Ishikawa (cell line): ENCODE data around the gene MAP3K9.

Experiments used
- CEBPB ChIP-seq: IDR thresholded peaks from 2 replicates; pipeline ENCODE4 v1.6.1; 2012
- CREB1 ChIP-seq: IDR thresholded peaks from 2 replicates; pipeline ENCODE4 v1.6.1; 2012; ENCODE audit warnings: low read depth
- EGR1 ChIP-seq: IDR thresholded peaks from 2 replicates; pipeline ENCODE4 v1.6.1; 2012
- EP300 ChIP-seq: IDR thresholded peaks from 2 replicates; pipeline ENCODE4 v1.6.1; 2012; ENCODE audit warnings: borderline replicate concordance
- FOXM1 ChIP-seq: IDR thresholded peaks from 2 replicates; pipeline ENCODE4 v1.6.1; 2012; ENCODE audit warnings: low read depth, borderline replicate concordance
- NFIC ChIP-seq: IDR thresholded peaks from 2 replicates; pipeline ENCODE4 v1.6.1; 2012
- RAD21 ChIP-seq: IDR thresholded peaks from 2 replicates; pipeline ENCODE4 v1.6.1; 2012; ENCODE audit warnings: low read depth
- TAF1 ChIP-seq: IDR thresholded peaks from 2 replicates; pipeline ENCODE4 v1.6.1; 2012; ENCODE audit warnings: low read depth, mild to moderate bottlenecking
- TCF12 ChIP-seq: IDR thresholded peaks from 2 replicates; pipeline ENCODE4 v1.6.1; 2012; ENCODE audit warnings: low read depth
- TEAD4 ChIP-seq: IDR thresholded peaks from 2 replicates; pipeline ENCODE4 v1.6.1; 2012
- YY1 ChIP-seq: IDR thresholded peaks from 2 replicates; pipeline ENCODE4 v1.6.1; 2012; ENCODE audit warnings: low read depth
- ZBTB7A ChIP-seq: IDR thresholded peaks from 2 replicates; pipeline ENCODE4 v1.6.1; 2012; ENCODE audit warnings: low read depth
- TF ChIP-seq, protein P1 (sequence below): IDR thresholded peaks from 2 replicates; pipeline ENCODE4 v1.6.1; 2012
- TF ChIP-seq, protein P2 (sequence below): IDR thresholded peaks from 2 replicates; pipeline ENCODE4 v1.6.1; 2012
- TF ChIP-seq, protein P3 (sequence below): IDR thresholded peaks from 2 replicates; pipeline ENCODE4 v1.6.1; 2012; ENCODE audit warnings: low read depth, mild to moderate bottlenecking

The MAP3K9 gene

DNA sequence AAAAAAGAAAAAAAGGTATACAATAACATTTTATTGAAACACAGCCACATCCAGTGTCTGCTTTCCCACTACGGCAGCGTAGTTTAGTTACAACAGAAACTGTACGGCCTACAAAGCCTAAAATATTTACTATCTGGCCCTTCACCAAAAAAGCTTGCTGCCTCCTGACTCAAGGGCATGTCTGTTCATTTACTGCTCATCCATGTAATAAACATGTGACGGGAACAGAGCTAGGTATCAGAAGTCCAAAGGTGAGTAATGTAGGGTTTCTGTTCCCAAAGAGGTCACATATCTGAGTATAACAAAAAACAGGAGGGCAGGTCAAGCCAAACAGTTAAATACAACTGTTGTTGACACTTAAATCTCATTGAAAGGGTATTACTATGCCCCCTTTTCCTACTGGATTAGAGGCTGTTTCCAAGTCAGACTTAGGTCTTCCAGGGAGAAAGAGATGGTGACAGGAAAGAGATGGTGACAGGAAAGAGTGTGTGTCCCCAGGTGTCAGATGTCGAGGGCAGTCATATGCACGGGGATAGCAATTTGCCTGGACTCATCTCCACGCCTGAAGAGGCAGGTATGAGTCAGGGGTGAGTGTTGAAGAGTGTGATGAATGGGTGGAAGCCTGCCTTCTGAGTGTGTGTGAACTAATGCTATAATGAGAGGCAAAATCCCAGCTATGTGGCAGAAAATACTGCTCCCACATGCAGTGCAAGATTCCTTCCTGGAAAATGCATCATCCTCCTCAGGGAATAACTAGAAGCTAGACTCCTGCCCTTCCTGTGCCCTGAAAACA is 77.7 kb downstream of the MAP3K9 start:
- no peak for TF ChIP-seq NFIC
- no peak for TF ChIP-seq TEAD4
- no peak for TF ChIP-seq TCF12
- no peak for TF ChIP-seq EGR1
- TF ChIP-seq TAF1, result no peak
- TF ChIP-seq RAD21, result no peak
- TF ChIP-seq FOXM1, result no peak

DNA sequence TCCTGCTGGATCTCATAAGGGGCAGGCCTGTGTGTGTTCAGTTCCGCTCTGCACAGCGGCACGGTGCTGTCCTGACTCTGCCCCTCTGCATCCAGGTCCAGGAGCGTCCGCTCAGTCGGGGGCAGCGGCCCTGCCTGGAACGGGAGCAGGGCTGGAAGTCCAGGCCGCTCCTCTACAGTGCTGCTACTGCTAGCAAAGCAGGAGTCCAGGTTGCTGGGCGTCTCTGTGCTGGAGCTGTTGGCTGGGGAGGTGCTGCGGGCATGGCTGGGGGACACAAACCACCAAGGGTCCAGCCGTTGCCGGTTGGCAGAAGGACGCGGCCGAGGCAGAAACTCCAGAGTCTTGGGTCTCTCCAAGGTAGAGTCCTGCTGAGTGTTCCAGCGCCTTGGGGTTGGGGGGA is 78.9 kb downstream of the MAP3K9 start:
- TF ChIP-seq TEAD4 (no peak), TAF1 (no peak), EP300 (no peak), CREB1 (no peak), CEBPB (no peak), FOXM1 (no peak), RAD21 (no peak), EGR1 (no peak), TCF12 (no peak), YY1 (no peak)
- TF ChIP-seq, protein P1, sequence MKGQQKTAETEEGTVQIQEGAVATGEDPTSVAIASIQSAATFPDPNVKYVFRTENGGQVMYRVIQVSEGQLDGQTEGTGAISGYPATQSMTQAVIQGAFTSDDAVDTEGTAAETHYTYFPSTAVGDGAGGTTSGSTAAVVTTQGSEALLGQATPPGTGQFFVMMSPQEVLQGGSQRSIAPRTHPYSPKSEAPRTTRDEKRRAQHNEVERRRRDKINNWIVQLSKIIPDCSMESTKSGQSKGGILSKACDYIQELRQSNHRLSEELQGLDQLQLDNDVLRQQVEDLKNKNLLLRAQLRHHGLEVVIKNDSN, result no peak
- TF ChIP-seq, protein P2, sequence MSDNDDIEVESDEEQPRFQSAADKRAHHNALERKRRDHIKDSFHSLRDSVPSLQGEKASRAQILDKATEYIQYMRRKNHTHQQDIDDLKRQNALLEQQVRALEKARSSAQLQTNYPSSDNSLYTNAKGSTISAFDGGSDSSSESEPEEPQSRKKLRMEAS, result no peak
- TF ChIP-seq, protein P3, sequence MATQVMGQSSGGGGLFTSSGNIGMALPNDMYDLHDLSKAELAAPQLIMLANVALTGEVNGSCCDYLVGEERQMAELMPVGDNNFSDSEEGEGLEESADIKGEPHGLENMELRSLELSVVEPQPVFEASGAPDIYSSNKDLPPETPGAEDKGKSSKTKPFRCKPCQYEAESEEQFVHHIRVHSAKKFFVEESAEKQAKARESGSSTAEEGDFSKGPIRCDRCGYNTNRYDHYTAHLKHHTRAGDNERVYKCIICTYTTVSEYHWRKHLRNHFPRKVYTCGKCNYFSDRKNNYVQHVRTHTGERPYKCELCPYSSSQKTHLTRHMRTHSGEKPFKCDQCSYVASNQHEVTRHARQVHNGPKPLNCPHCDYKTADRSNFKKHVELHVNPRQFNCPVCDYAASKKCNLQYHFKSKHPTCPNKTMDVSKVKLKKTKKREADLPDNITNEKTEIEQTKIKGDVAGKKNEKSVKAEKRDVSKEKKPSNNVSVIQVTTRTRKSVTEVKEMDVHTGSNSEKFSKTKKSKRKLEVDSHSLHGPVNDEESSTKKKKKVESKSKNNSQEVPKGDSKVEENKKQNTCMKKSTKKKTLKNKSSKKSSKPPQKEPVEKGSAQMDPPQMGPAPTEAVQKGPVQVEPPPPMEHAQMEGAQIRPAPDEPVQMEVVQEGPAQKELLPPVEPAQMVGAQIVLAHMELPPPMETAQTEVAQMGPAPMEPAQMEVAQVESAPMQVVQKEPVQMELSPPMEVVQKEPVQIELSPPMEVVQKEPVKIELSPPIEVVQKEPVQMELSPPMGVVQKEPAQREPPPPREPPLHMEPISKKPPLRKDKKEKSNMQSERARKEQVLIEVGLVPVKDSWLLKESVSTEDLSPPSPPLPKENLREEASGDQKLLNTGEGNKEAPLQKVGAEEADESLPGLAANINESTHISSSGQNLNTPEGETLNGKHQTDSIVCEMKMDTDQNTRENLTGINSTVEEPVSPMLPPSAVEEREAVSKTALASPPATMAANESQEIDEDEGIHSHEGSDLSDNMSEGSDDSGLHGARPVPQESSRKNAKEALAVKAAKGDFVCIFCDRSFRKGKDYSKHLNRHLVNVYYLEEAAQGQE, result no peak

DNA sequence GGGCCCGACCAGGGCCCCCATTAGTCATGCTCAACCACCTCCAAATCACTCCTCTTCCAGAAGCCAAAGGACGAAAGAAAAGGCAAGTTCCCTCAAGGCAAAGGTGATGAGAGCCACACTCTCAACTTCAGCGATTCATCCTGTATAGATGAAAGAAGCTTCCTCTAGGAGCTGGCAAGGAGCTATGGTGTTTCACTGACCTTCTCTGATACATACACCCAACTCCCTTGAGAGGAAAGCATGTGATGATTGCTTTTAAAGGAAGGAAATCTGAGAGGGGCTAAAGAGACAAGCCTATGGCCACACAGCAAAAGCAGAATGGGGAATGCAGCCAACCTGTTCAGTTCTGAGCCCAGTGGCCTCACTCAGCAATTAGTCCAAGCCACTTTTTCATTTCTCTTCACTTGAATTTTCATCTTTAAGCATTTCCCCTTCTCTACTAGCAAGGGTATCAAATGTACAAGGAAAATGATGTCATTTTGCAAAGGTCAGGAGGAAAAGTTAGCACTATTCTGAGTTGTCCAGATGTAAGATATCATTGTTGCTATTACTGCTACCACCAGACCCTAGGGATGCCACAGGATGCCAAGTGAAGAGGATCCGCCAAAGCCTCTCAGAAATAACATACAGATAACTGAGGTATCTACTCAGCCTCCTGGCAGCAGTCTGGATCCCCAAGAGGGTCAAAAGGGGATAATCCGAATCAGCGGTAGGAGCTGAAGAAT is 82.5 kb downstream of the MAP3K9 start:
- TF ChIP-seq CEBPB, result no peak
- TF ChIP-seq CREB1, result no peak
- TF ChIP-seq YY1, result no peak
- TF ChIP-seq, protein P1, result no peak
- TF ChIP-seq TEAD4, result no peak
- no peak for TF ChIP-seq FOXM1
- no peak for TF ChIP-seq RAD21
- no peak for TF ChIP-seq EP300
- TF ChIP-seq, protein P2, result no peak
- TF ChIP-seq, protein P3, result no peak
- no peak for TF ChIP-seq NFIC
- no peak for TF ChIP-seq ZBTB7A
- no peak for TF ChIP-seq TCF12
- no peak for TF ChIP-seq EGR1
- no peak for TF ChIP-seq TAF1

DNA sequence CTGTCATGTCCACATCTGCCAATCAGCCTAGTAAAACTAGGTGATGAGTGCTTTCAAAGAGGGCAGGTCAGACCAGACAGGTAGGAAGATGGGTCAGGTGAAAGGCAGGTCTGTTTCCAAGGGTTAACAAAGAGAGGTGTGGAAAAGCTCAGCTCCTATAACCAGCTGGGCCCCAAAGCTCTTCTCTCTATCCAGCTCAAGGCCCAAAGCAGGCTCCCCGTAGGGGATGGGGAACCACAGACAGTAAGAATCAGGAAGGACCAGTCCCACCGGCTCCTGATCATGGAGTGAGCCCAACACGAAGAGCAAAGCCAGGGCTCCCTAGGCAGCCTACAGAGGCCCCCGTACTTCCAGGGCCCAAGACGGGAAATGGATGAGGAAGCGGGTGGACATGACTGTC is 84.4 kb downstream of the MAP3K9 start:
- TF ChIP-seq FOXM1 (no peak), CREB1 (no peak), YY1 (no peak), TAF1 (no peak), EGR1 (no peak), CEBPB (no peak)
- TF ChIP-seq, protein P3, result no peak
- TF ChIP-seq, protein P2, result no peak
